WTC11 (cell line): ENCODE measurements around the gene GRM7.

ENCODE experiments used
- AFF4 ChIP-seq: sonication (generic); formaldehyde crosslinking; IDR thresholded peaks from 2 replicates; pipeline ENCODE4 v1.8.1; 2023; ENCODE audit warnings: mild to moderate bottlenecking, missing genetic modification reagents, borderline replicate concordance
- CREM ChIP-seq: sonication (generic); formaldehyde crosslinking; IDR thresholded peaks from 2 replicates; pipeline ENCODE4 v1.8.1; 2022; ENCODE audit warnings: mild to moderate bottlenecking, missing genetic modification reagents, moderate library complexity
- CTCF ChIP-seq: fragments of 200-600 bp; IDR thresholded peaks from 2 replicates; pipeline ENCODE4 v1.8.0; 2022; ENCODE audit warnings: antibody characterized with exemption
- ESRRA ChIP-seq: sonication (generic); formaldehyde crosslinking; IDR thresholded peaks from 2 replicates; pipeline ENCODE4 v1.8.1; 2022; ENCODE audit warnings: mild to moderate bottlenecking, missing genetic modification reagents, borderline replicate concordance
- FOXK1 ChIP-seq: sonication (generic); formaldehyde crosslinking; IDR thresholded peaks from 2 replicates; pipeline ENCODE4 v1.8.0; 2022; ENCODE audit warnings: mild to moderate bottlenecking, moderate library complexity, missing genetic modification reagents
- FOXP1 ChIP-seq: sonication (generic); formaldehyde crosslinking; IDR thresholded peaks from 2 replicates; pipeline ENCODE4 v1.8.0; 2022; ENCODE audit warnings: missing genetic modification reagents, mild to moderate bottlenecking, moderate library complexity, borderline replicate concordance
- JUN ChIP-seq: sonication (generic); formaldehyde crosslinking; IDR thresholded peaks from 2 replicates; pipeline ENCODE4 v1.8.0; 2023; ENCODE audit warnings: mild to moderate bottlenecking, missing genetic modification reagents
- NFATC4 ChIP-seq: fragments of 250-450 bp; sonication (Bioruptor Pico); IDR thresholded peaks from 2 replicates; pipeline ENCODE4 v1.9.0; 2021; ENCODE audit warnings: mild to moderate bottlenecking
- PRDM15 ChIP-seq: sonication (generic); formaldehyde crosslinking; IDR thresholded peaks from 2 replicates; pipeline ENCODE4 v1.8.0; 2022; ENCODE audit warnings: missing genetic modification reagents
- RELA ChIP-seq: sonication (generic); formaldehyde crosslinking; IDR thresholded peaks from 2 replicates; pipeline ENCODE4 v1.8.1; 2022; ENCODE audit warnings: missing genetic modification reagents, mild to moderate bottlenecking, borderline replicate concordance
- ZSCAN18 ChIP-seq: fragments of 250-450 bp; sonication (Bioruptor Pico); IDR thresholded peaks from 2 replicates; pipeline ENCODE4 v2.1.2; 2022; ENCODE audit warnings: mild to moderate bottlenecking, moderate library complexity
- TF ChIP-seq, protein P1 (sequence below): sonication (generic); formaldehyde crosslinking; IDR thresholded peaks from 2 replicates; pipeline ENCODE4 v1.8.0; 2022; ENCODE audit warnings: mild to moderate bottlenecking, missing genetic modification reagents
- TF ChIP-seq, protein P2 (sequence below): sonication (generic); formaldehyde crosslinking; IDR thresholded peaks from 2 replicates; pipeline ENCODE4 v1.8.0; 2022; ENCODE audit warnings: mild to moderate bottlenecking, missing genetic modification reagents

DNA sequence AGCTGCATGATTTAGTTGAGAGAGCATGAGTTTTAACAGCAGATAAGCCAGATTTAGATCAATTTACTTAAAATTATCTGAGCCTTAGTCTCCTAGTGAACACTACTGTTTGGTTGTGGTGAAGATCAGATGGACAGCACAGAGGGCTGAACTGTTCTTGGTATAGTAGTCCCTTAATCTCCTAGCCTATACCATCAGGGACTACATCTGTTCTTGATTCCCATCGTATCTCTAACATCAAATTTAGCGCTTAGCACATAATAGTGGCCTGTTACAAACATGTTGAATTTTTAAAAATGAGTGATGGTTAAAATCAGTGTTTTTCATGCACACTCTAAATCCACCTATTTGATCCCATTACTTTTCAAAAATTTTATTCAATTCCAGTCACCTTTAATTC, 507.7 kb downstream of the GRM7 start:
- TF ChIP-seq CTCF (no peak), FOXP1 (CRISPR knock-in tag) (no peak), PRDM15 (CRISPR knock-in tag) (no peak), JUN (CRISPR knock-in tag) (no peak), ESRRA (CRISPR knock-in tag) (no peak), CREM (CRISPR knock-in tag) (no peak), ZSCAN18 (CRISPR knock-in tag) (no peak), AFF4 (no peak), NFATC4 (no peak), RELA (CRISPR knock-in tag) (no peak), FOXK1 (CRISPR knock-in tag) (no peak)
- TF ChIP-seq, protein P1, sequence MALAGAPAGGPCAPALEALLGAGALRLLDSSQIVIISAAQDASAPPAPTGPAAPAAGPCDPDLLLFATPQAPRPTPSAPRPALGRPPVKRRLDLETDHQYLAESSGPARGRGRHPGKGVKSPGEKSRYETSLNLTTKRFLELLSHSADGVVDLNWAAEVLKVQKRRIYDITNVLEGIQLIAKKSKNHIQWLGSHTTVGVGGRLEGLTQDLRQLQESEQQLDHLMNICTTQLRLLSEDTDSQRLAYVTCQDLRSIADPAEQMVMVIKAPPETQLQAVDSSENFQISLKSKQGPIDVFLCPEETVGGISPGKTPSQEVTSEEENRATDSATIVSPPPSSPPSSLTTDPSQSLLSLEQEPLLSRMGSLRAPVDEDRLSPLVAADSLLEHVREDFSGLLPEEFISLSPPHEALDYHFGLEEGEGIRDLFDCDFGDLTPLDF (CRISPR knock-in tag) = no peak
- TF ChIP-seq, protein P2, sequence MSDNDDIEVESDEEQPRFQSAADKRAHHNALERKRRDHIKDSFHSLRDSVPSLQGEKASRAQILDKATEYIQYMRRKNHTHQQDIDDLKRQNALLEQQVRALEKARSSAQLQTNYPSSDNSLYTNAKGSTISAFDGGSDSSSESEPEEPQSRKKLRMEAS (CRISPR knock-in tag) = no peak
